Gastrocnemius medialis (tissue), 4 donors: Measurements from ENCODE around the gene DMXL2. TPM values are rescaled to one million over a fixed set of nuclear protein-coding genes. Genes with fewer than 3 reads are reported as not detected.

Experiments
- ATAC-seq, 2 donors: fragments of 150-250 bp; one replicate each; pipeline ENCODE4 v1.9.1; 2016
- DNase-seq, 2 donors: peaks; one replicate each; pipeline ENCODE4 v3.0.0-alpha.2; 2019
- H3K27ac ChIP-seq, 4 donors: fragments of 200-600 bp; sonication (generic); 1 replicate in 1 of 4; 2 replicates in 3 of 4; pipeline ENCODE4 v1.5.1; 2016 to 2018; ENCODE audit warnings: mild to moderate bottlenecking in 2 of 4, moderate library complexity in 1 of 4
- H3K27me3 ChIP-seq, 3 donors: fragments of 200-600 bp; sonication (generic) in 2 of 3; 1 replicate in 1 of 3; 2 replicates in 2 of 3; pipeline versions ENCODE4 v1.5.1 to v1.6.0; 2016 to 2019; ENCODE audit warnings: mild to moderate bottlenecking in 1 of 3, moderate library complexity in 1 of 3
- H3K36me3 ChIP-seq, 2 donors: fragments of 200-600 bp; sonication (generic) in 1 of 2; one replicate each; pipeline ENCODE4 v1.5.1; 2017 to 2018
- H3K4me1 ChIP-seq, 2 donors: fragments of 200-600 bp; sonication (generic) in 1 of 2; one replicate each; pipeline ENCODE4 v1.5.1; 2016 to 2017; ENCODE audit warnings: mild to moderate bottlenecking in 2 of 2
- H3K4me3 ChIP-seq, 4 donors: fragments of 200-600 bp; sonication (generic) in 3 of 4; 1 replicate in 1 of 4; 2 replicates in 3 of 4; pipeline ENCODE4 v1.5.1; 2016 to 2019; ENCODE audit warnings: mild to moderate bottlenecking in 2 of 4
- H3K9me3 ChIP-seq, 3 donors: fragments of 200-600 bp; sonication (generic) in 2 of 3; 1 replicate in 1 of 3; 2 replicates in 2 of 3; pipeline ENCODE4 v1.5.1; 2016 to 2019
- POLR2A ChIP-seq, 2 donors: fragments of 450-650 bp; IDR thresholded peaks; one replicate each; pipeline ENCODE4 v1.6.1; 2017; ENCODE audit warnings: antibody characterized with exemption in 2 of 2, mild to moderate bottlenecking in 2 of 2, moderate library complexity in 2 of 2
- in situ Hi-C, 4 donors: fragments of 200-750 bp; cut with MboI; loops; one replicate each; pipeline versions ENCODE4 v1.15.0 to v1.8.0; 2017; ENCODE audit warnings: low sequenced_read_pairs in 4 of 4
- intact Hi-C: fragments of 100-400 bp; cut with DNase I; formaldehyde crosslinking; loops from one replicate; pipeline ENCODE4 v1.15.1; 2023; ENCODE audit warnings: low total_unique reads
- total RNA-seq, 4 donors: library from RNA; depleted of rRNA; stranded (reverse); fragments of >200 nt; gene quantifications; one replicate each; pipeline versions ENCODE4 v1.1.0 to v1.2.3, GENCODE V29; 2016
- TF ChIP-seq, protein P1 (sequence below), 5 experiments: fragments of 450-650 bp in 3 of 5; fragments of 200-600 bp in 2 of 5; sonication (generic) in 2 of 5; IDR thresholded peaks in 4 of 5; conservative IDR thresholded peaks in 1 of 5; 1 replicate in 4 of 5; 2 replicates in 1 of 5; pipeline ENCODE4 v1.5.1; 2016 to 2019; ENCODE audit warnings: antibody characterized with exemption in 5 of 5, mild to moderate bottlenecking in 3 of 5, moderate library complexity in 3 of 5

Gene DMXL2
- total RNA-seq, 4 donors from 2014 or later, result 2.5 to 4.1 (median 3.0) TPM

- intact Hi-C loops (no loop called here), in situ Hi-C loops (no loop called here)
- ATAC-seq, result no peak
- peak overlapping the region; percentile 69 to 87 (median 74) for H3K4me3 ChIP-seq
- no peaks in the 10 kb centered on the region for H3K9me3 ChIP-seq
- H3K27me3 ChIP-seq, result no peaks in the 10 kb centered on the region
- TF ChIP-seq, protein P1, sequence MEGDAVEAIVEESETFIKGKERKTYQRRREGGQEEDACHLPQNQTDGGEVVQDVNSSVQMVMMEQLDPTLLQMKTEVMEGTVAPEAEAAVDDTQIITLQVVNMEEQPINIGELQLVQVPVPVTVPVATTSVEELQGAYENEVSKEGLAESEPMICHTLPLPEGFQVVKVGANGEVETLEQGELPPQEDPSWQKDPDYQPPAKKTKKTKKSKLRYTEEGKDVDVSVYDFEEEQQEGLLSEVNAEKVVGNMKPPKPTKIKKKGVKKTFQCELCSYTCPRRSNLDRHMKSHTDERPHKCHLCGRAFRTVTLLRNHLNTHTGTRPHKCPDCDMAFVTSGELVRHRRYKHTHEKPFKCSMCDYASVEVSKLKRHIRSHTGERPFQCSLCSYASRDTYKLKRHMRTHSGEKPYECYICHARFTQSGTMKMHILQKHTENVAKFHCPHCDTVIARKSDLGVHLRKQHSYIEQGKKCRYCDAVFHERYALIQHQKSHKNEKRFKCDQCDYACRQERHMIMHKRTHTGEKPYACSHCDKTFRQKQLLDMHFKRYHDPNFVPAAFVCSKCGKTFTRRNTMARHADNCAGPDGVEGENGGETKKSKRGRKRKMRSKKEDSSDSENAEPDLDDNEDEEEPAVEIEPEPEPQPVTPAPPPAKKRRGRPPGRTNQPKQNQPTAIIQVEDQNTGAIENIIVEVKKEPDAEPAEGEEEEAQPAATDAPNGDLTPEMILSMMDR (IDR thresholded peaks at IDR 0.05 in 4 of 5, conservative IDR thresholded peaks at IDR 0.05 in 1 of 5), result no peak
- no peak for TF ChIP-seq POLR2A (IDR thresholded peaks at IDR 0.05)
- H3K36me3 ChIP-seq, result no peaks in the 10 kb centered on the region
- peak overlapping the region in 1 of 4 donors; percentile 20 for H3K27ac ChIP-seq
- DNase-seq, result no peak
- H3K4me1 ChIP-seq, result peaks cover 8 to 16% of the 10 kb centered on the region in 2 donors
Measured at GRCh38 chr15:51623386-51623938, 891 bp upstream of the DMXL2 start.

- DNase-seq, result no peak
- TF ChIP-seq, protein P1 (IDR thresholded peaks at IDR 0.05 in 4 of 5, conservative IDR thresholded peaks at IDR 0.05 in 1 of 5), result no peak
- TF ChIP-seq POLR2A (IDR thresholded peaks at IDR 0.05), result no peak
Measured at GRCh38 chr15:51621936-51622603, 501 bp downstream of the DMXL2 start.

GRCh38 chr15:51621155-51621765 is 1.3 kb downstream of the DMXL2 start:
- Histone ChIP-seq H3K9me3 (no peaks in the 10 kb centered on the region), H3K4me1 (peaks cover 8 to 16% of the 10 kb centered on the region in 2 donors), H3K27me3 (no peaks in the 10 kb centered on the region), H3K36me3 (no peaks in the 10 kb centered on the region), H3K4me3 (peak overlapping the region; percentile 69 to 87 (median 74)), H3K27ac (no peak overlapping the region)
- intact Hi-C loops (no loop called here), in situ Hi-C loops (no loop called here)
- no peak for DNase-seq
- no peak for ATAC-seq
- no peak for TF ChIP-seq POLR2A (IDR thresholded peaks at IDR 0.05)
- TF ChIP-seq, protein P1 (IDR thresholded peaks at IDR 0.05 in 4 of 5, conservative IDR thresholded peaks at IDR 0.05 in 1 of 5), result no peak

More at GRCh38 chr15:51621936-51622603, 501 bp downstream of the DMXL2 start:
- H3K27ac ChIP-seq, result peak overlapping the region; percentile 48 to 56 (median 52)
- H3K36me3 ChIP-seq, result no peaks in the 10 kb centered on the region
- H3K27me3 ChIP-seq, result no peaks in the 10 kb centered on the region
- no peaks in the 10 kb centered on the region for H3K9me3 ChIP-seq
- intact Hi-C loops (no loop called here), in situ Hi-C loops (no loop called here)
- ATAC-seq, result peak; percentile 38 to 51
- H3K4me3 ChIP-seq, result peak overlapping the region; percentile 69 to 87 (median 74)
- peaks cover 8 to 16% of the 10 kb centered on the region in 2 donors for H3K4me1 ChIP-seq

DNA sequence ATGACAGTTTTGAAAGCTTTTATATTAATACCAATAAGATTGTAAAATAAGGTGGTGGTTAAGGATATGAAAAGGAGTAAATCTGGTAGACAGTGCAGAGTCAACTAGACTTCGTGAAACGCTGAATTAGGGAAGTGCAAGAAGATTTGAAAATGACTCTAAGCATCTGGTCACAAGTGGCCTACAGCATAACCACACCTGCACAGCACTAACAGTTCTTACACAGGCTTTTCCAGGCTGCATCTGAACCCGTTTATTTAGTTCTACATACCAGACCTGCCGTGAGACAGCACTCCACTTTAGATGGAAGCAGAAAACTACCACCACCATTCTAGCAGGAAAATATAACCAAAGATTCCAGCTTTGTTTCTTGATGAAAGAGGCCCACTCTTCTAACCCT is 1.9 kb downstream of the DMXL2 start:
- Histone ChIP-seq H3K4me3 (peak overlapping the region in 1 of 4 donors; percentile 75), H3K36me3 (no peaks in the 10 kb centered on the region), H3K27me3 (no peaks in the 10 kb centered on the region), H3K4me1 (peaks cover 8 to 16% of the 10 kb centered on the region in 2 donors), H3K27ac (no peak overlapping the region), H3K9me3 (no peaks in the 10 kb centered on the region)
- no peak for TF ChIP-seq POLR2A (IDR thresholded peaks at IDR 0.05)
- TF ChIP-seq, protein P1 (IDR thresholded peaks at IDR 0.05 in 4 of 5, conservative IDR thresholded peaks at IDR 0.05 in 1 of 5), result no peak
- no peak for ATAC-seq
- in situ Hi-C loops (no loop called here), intact Hi-C loops (no loop called here)
- no peak for DNase-seq
